Breast epithelium (tissue), 3 donors: ENCODE data around the gene LPP.

Source experiments
- POLR2A ChIP-seq: fragments of 450-650 bp; IDR thresholded peaks from one replicate; pipeline ENCODE4 v1.6.1; 2016; ENCODE audit warnings: antibody characterized with exemption, mild to moderate bottlenecking, moderate library complexity
- POLR2AphosphoS5 ChIP-seq, 3 donors: sonication (generic); formaldehyde crosslinking; IDR thresholded peaks; one replicate each; pipeline ENCODE4 v1.6.1; 2017; ENCODE audit warnings: antibody characterized with exemption in 3 of 3
- TF ChIP-seq, protein P1 (sequence below), 3 donors: fragments of 450-650 bp; IDR thresholded peaks; one replicate each; pipeline ENCODE4 v1.5.1; 2016 to 2017; ENCODE audit warnings: antibody characterized with exemption in 3 of 3, mild to moderate bottlenecking in 3 of 3, moderate library complexity in 3 of 3

DNA sequence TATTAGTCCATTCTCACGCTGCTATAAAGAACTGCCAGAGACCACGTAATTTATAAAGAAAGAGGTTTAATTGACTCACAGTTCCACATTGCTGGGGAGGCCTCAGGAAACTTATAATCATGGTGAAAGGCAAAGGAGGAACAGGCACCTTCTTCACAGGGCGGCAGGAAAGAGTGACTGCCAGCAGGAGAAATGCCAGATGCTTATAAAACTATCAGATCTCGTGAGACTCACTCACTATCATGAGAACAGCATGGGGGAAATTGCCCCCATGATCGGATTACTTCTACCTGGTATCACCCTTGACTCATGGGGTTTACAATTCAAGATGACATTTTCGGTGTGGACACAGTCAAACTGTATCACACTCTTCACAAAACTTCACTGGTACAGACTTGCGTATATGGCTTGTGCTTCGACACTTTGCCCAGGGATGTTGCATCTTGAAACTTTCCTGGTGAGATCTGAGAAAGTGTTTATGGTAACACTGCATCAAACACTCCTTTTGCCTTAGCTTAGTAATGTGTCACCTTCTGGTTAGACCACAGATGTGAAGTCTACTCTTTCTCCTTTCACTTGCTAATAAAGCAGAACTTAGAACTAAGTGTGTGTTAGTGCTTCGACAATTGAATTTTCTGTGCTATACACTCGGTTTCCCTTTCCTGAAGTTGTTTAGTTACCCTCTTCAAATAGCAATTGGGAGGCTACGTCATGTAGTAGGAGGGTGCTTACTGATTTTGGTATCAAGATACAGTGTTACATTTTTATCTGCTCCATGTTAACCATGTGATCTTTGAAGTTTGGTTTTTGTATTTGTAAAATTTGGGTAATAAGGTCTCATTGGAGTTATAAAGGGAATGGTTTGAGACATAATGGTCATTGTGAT is 185.7 kb downstream of the LPP start:
- TF ChIP-seq, protein P1, sequence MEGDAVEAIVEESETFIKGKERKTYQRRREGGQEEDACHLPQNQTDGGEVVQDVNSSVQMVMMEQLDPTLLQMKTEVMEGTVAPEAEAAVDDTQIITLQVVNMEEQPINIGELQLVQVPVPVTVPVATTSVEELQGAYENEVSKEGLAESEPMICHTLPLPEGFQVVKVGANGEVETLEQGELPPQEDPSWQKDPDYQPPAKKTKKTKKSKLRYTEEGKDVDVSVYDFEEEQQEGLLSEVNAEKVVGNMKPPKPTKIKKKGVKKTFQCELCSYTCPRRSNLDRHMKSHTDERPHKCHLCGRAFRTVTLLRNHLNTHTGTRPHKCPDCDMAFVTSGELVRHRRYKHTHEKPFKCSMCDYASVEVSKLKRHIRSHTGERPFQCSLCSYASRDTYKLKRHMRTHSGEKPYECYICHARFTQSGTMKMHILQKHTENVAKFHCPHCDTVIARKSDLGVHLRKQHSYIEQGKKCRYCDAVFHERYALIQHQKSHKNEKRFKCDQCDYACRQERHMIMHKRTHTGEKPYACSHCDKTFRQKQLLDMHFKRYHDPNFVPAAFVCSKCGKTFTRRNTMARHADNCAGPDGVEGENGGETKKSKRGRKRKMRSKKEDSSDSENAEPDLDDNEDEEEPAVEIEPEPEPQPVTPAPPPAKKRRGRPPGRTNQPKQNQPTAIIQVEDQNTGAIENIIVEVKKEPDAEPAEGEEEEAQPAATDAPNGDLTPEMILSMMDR (IDR thresholded peaks at IDR 0.05), result no peak
- TF ChIP-seq POLR2A (no peak), POLR2AphosphoS5 (IDR thresholded peaks at IDR 0.05) (no peak)
